ENCODE data around the gene AOAH.
A peak's percentile ranks its signal among the peaks of the same experiment; 100 is the strongest.
"Not testable (repeated sequence)": the region's sequence is repeated elsewhere in the genome, so short reads cannot be mapped to it uniquely, and the experiment has no call there.

AOAH gene

DNA sequence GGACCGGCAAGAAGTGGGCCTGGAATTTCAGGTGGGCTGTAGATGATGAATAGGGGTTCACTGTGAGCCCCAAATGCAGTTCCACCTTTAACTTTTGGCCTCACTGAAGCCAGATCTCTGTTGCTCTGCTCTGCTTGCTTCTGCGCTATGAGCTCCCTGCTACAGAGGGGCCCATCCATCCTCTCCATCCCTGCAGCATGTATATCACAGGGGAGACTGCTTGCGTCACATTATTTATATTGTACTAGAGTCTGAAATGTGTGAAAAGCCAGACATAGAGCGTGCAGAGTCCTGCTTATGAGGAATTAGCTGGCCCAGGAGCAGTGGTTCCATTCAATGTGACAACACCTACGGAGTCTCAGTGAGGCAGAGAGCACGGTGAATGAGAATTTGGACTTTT, 69.9 kb downstream of the AOAH start:
- no peak for DNase-seq

DNA sequence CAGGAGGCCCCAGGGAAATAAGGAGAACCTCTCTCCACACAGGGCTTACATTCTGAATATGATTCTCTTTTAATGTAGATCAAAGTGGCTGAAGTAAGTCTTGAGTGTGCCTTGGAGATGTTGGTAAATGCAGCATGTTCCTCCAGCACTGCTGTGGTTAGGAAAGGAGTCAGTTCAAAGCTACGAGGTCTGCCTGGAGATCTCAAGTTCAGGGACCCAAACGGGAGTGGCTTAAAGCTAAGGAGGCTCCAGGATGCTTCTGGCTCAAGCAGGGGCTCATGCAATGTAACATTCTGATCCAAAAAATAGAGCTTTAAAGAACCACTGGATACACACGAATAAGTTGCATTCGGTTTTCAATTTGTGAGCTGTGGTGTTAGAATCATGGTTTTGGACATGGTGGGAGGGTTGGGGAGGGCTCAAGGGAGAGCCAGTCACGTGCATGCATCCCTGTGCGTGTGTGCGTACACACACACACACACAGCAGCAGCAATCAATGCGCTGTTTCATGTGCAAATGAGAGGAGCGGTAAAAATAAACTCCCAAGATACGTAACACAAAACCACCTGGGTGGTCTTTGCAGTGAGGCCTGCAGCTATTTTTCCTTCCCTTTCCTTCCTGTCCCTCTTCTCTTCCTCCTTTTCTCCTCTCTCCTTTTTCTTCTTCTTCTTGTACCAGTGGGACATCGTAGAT, 70.5 kb downstream of the AOAH start:
- no peak for DNase-seq

DNA sequence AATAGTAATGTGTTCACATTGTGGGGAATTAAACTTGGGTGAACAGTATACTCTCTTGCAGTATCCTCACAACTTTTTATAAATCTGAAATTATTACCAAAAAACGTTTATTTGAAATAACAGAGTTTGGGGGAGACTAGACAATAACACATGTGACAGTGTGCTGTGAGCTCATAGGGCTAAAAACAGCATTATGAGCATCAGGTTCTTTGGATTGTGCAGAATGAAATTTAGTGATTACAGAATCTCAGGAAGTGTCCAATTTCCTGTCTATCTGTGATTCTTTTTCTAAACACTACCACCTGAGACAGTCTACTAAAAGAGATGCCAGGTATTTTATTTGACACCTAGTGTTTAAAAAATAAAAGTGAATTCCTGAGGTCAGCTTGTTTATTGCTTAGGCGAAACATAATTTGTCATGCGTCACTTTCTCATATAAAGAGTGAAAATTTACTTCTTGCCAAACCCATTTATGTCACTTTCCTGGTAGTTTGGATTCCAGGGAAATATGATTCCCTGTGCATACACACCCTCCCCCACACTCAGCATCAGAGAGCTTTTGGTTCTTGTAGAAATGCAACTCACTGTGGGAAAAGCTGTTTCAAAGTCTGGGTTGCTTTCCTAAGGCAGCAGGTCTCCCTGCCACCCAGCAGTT, 71.2 kb downstream of the AOAH start:
- no peak for DNase-seq

DNA sequence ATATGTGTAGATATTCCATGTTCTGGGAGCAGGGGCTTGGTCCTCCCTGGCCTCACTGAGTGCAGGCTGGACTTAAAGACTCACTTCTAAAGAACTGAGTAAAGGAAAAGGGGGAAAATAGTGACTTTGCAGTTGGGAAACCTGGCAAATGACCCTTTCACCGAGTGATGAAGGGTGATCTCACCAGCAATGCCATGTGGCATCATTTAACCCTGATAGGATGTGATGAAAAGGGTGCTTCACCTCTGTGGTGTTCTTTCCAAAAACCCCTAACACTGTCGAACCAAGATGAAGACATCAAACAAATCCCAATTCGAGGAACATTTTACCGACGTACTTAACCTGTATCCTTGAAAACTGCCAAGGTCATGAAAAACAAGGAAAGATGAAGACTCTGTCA, 71.9 kb downstream of the AOAH start:
- no peak for DNase-seq

DNA sequence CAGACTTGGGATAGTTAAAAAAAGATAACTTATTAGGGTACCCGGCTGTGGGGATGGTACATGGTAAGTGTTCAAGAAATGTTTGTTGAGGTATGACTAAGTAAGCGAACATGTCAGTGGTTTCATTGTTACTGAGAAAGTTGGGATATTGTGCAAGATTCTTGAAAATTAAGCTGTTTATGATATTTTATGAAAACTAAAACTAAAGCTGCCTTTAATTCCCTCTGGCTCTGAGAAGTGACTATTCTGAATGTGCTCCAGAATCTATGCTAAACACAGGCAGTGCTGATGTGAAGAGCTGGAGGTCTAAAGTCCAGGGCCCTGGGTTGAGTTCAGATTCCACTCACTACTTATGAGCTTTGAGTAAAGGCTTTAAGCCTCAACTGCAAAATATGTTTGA, 72.9 kb downstream of the AOAH start:
- peak; percentile 4 for DNase-seq

DNA sequence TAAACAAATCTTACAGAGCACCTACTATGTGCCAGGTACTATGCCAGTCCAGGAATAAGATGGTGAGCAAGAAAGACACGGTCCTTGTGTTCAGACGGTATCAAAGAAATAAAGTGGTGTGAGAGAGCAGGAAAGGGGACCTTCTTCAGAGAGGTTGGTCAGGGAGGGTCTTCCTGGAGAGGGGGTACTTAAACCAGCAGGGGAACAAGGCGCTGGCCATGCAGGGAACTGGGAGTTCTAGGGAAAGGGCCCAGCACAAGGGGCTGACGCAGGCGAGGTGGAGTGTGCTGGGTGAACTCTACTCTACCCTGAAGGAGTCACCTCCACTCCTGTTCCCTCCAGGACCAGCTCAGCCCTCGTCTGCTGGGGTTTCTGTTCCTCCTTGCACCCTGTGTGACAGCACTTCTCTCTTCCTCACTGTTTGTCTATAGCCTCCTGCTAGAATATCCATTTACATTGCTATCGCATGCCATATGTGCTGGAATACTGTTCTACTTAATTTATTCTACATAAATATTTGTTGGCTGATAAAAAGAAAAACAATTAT, 73.5 kb downstream of the AOAH start:
- DNase-seq: peak; percentile 57

DNA sequence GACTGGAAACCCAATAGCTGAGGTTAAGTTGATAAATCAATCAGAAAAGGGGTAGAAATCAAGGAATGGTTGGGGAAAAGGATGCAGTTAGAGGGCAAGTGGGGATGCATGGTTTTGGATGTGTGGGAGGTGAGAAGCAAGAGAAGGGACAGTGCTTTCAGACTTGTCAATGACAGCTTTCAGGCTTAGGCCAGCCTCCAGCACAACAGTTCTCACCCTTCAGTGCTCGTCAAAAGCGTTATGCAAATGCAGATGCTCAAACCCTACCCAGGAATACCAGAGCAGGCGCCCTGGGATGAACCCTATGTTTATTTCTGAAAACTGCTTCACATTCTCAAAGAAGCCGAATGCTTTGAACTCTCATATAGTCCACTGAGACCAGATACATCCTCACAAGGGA, 74.0 kb downstream of the AOAH start:
- DNase-seq: no peak

DNA sequence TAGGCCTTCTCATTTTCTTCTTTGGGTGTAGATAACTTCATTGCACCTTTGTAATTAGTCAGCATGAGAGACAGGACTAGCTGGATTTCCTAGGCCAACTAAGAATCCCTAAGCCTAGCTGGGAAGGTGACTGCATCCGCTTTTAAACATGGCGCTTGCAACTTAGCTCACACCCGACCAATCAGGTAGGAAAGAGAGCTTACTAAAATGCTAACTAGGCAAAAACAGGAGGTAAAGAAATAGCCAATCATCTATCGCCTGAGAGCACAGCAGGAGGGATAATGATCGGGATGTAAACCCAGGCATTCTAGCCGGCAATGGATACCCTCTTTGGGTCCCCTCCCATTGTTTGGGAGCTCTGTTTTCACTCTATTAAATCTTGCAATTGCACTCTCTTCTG, 75.0 kb downstream of the AOAH start:
- not testable (repeated sequence) for DNase-seq

DNA sequence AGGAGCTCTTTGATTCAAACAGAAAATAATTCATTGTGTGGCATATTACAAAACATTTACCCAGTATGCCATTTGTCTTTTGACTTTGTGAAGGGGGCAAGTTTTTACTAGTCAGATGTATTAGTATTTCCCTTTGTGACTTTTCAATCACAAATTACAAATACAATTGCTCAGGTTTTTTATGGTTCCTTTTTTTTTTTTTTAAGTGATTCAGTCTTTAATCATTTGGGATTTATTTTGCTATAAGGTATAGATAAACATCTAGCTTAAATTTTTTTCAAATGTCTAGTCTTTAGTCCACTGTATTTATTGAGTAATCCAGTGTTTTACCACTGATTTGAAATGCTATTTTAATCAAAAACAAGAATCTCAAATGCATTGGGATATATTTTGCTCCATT, 75.9 kb downstream of the AOAH start:
- DNase-seq: no peak

DNA sequence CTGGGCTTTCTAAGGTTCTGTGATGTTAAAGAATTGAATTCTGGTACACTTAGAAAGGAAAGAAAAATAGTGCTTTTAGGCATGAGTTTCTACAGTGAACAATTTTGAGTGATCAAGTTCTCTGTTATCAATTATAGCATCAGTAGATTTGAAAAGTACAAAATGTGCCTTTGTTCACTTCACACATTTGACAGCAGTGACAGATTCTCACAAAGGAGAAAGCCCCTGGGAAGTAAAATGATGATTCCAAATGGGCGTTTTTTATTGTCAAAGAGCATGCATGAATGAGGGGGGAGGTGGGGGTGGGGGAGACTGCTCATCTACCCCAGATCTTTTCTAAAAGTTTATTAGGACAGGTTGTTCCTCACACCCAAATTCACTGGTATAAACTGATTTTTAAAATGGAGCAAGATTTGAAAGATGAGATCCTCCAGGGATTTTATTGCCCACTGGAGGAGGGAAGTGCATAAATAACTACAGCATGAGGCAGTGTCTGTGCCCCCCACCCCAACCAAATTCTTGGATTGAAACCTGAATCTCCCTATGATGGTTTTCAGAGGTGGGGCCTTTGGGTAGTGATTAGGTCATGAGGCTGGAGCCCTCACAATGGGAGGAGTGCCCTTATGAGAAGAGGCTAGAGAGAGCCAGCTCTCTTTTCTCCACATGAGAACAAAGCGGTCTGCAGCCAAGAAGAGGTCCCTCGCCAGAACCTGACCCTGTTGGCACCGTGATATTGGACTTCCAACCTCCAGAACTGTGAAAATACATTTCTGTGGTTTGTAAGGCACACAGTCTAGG, 79.5 kb downstream of the AOAH start:
- no peak for DNase-seq

DNA sequence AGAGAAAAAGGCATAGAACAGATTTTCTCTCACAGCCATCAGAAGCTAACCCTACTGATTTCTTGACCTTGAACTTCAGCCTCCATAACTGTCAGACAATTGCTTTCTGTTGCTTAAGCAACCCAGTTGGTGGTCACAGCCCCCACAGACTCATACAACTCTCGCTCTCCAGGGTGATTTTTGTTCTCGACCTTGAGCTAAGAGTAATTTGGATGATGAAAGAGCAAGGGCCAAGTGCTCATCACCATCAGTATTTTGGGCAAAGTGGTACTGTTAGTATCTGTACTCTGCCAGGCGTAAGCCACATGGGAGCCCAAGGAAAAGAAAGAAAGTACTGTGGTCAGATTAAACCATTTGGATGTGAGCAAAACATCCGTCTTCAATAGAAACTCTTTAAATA, 81.9 kb downstream of the AOAH start:
- DNase-seq: no peak

DNA sequence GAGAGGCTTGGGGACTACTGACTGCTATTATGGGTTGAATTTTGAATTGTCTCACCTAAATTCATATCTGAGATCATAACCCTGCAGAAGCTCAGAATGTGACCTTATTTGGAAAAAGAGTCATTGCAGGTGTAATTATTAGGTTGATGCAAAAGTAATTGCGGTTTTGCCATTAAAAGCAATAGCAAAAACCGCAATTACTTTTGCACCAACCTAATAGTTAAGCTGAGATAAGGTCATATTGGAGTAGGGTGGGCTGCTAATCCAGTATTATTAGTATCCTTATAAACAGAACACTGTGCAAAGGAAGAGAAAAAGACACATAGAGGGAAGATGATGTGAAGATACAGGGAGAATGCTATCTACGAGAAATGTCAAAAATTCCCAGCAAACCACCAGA, 82.3 kb downstream of the AOAH start:
- DNase-seq: no peak

DNA sequence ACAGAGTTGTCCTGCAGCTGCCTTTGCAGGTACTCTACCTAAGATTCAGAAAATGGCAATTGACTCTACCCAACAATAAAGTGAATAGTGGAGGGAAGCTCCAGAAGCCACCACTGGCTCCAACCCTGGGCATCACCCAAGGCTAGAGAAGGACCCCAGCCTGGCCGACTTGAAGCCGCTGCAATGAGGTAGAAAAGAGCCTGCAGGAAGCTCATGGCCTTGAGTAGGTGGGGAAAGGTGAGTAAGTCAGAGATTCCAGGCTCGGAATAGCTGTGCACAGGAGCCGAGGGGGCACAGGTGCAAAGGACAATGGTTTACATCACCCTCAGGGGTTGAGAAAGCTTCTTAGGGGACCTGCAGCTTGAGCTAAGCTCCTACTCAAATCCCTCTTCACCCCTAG, 83.6 kb downstream of the AOAH start:
- DNase-seq: no peak

DNA sequence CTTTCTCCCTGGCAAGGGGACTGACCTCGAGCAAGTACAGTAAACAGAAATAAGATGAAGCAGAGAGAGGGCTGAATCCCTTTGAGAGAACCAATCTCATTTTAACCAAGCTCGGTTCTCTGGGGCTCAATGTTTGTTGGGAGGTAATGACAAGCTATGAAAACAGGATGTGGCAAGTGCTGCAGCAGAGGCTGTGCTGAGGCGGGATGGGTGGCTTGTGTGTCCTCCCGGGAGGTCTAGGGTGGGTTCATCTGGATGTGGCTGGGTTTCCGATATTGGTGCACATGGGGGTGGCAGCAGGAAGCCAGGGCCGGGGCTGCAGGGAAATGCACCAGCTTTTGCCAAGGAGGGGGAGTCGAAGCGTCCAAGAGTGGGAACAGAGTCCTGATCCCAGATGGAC, 84.5 kb downstream of the AOAH start:
- DNase-seq: no peak

DNA sequence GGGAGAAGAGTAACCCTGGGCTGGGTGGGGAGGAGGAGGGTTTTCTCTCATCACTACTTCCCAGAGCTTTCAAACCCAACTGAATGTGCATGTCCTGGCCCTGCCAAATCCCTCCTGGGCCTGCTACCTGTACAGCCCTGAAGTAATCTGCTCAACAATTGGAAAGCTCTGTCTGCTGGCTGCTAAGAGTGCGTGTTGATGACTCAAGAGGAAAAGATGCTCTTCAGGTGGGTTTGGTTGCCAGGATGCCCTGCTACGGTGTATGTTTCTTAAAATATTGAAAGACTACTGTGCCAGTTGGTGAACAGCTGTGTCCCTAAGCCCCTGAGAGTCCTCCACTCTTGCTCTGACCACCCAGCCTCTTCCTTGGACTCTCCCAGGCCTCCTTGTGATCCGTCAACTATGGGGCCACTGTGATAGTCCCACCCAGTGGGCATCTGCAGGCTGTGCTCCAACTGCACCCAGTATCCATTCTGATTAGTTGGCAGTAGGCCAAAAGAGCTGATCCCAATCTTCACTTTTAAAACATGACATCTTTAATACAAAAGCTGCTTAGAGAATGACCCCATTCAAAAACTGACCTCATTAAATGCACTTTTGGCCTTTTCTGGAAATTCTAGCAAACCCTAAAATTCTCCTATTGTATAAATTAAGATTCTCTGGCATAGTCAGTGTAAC, 85.6 kb downstream of the AOAH start:
- no peak for DNase-seq

DNA sequence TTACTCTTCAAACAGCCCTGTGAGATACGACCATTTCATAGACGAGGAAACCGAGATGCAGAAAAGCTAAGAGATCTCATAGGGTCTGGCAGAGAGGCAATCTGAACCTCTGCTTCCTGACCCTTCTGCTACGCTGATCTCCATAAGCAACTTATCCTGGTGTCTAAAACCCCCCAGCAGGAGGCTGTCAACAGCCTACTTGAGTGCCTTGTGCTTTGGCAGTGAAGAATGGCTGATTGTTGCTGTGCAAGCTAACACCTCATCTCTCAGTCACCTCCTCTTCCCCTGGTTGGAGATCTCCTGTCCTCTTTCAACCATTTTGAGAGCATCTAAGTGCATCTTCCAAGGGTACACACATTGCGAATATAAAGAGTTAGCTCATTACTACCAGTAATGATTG, 86.2 kb downstream of the AOAH start:
- no peak for DNase-seq

DNA sequence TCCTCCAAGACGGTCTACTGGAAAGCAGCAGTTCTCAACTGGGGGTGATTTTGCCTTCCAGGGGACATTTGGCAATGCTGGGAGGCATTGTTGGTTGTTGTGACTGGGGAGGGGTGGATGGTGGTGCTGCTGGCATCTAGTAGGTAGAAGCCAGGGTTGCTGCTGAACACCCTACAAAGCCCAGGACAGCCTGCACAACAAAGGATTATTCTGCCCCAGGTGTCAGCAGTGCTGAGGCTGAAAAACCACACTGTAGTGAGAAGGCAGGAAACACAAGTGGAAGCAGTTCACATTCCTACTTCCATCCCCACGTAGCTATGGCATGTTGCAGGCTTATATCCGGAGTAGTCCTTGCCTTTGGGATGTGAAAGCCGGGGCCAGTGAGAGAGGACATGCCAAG, 86.9 kb downstream of the AOAH start:
- DNase-seq: no peak

DNA sequence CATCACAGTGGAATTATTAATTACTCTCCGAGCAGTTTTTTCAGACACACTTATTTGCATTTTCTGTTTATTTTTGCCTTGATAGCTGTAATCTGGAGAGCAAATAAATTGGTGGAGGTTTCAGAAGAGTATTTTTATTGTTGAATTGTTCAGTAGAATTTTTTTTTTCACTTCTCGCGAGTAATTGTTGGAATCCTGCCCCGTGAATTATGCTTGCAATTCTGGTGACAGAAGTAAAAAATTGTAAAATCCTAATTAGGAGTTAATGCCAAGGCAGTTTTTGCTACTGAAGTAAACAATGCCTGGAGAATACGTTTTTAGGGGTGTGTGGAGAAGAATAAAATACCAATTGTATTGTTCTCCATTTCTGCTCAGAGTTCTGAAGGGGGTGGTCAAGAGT, 88.2 kb downstream of the AOAH start:
- no peak for DNase-seq

DNA sequence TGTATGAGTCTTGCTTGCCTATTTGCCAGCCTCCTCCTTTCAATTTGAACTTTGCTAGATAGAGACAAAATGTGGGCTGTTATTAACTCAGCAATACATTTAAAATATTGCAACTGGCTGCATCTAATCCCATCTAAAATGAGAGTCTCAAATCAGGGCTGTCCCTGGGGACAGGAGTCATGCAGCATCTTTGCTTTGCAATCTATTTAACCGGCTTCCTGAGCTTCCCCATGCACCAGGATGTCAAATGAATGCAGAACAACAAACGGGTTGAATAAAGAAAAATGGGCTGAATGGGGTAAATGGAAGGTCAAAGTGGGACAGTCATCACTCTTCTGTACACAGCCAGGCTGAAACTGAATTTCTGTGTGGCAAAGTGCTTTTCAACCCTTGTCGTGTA, 89.2 kb downstream of the AOAH start:
- no peak for DNase-seq

DNA sequence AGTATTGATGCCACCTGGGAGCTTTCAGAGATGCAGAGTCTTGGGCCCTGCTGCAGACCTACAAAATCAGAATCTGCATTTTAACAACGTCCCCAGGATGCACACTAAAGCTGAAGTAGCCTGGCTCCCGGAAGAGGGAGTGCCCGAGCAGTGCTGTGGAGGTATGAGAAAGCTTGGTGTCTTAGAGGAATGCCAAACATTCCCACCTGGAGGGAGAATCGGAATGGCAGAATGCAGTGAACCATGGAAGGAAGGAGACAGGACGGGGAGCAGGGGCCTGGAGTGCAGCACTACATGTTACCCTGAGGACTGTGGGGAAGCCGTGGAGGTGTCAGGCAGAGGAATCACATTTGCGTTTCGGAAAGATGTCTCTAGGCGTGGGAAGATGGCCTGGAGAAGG, 90.9 kb downstream of the AOAH start:
- no peak for DNase-seq

DNA sequence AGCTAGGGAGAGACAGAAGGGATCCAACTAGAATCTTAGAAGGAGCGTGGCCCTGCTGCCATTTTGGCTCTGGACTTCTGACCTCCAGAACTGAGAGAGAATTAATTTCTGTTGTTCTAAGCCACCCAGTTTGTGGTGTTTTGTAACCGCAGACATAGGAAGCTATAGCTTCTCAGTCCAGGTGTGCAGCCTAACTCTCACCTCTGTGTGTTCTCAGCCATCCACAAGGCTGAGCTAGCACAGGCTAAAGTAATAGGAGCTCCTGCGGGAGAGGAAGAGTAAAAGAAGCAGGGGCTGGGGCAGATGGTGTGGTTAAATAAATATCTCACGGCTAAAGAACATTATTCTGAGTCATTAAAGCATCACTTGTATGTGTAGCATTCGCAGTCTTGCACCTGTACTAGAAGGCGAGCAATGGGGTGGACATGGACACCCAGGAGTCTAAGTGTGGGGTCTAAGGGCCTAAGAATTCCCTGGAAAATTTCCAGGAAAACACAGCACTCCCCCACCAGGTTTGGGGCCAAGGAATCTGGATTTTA, 94.1 kb downstream of the AOAH start:
- no peak for DNase-seq

DNA sequence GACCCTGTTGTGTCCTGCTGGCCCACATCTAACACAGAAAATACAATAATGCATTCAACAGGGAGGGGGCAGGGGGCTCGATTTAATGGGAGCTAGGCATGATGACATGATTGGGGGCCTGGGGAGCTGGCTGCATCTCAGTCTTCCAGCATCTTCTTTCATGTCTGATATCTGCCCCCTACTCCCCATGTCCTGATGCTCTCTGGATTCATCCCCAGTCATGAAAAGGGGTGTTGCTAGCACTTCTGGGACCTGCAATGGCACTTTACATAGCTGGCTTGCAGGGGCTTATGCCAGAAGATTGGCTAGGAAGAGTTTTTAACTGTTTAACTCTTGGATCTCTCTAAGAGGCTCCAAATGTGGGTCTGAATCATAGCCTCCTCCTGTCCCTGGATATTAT, 94.9 kb downstream of the AOAH start:
- no peak for DNase-seq

DNA sequence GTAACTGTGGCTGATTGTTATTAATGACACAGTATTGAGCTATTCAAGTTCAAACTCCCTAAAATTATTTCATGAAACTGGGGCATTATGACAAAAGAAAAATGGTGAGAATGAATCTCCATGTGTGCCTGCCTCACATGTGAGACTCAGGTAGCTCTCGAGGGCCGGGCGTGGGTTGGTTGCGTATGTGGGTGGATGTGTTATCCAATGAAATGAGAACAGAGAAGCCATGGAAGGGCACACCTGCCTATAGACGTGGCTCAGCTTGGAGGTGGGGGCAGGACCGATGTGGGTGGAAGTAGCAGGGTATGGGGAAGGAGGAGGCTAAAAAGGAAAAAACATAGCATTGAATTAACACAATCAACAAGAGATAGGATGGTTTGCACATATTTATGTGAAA, 96.5 kb downstream of the AOAH start:
- no peak for DNase-seq
